ENCODE results near the gene DYNC1LI1.

Gene DYNC1LI1

GRCh38 chr3:32487781-32488473 is 82.7 kb downstream of the DYNC1LI1 start:
- no peak for DNase-seq

GRCh38 chr3:32484436-32484835 is 86.2 kb downstream of the DYNC1LI1 start:
- no peak for DNase-seq

GRCh38 chr3:32483772-32484171 is 86.9 kb downstream of the DYNC1LI1 start:
- no peak for DNase-seq

- no peak for DNase-seq
These were observed 88.0 kb downstream of the DYNC1LI1 start for GRCh38 chr3:32482693-32483092.

- DNase-seq, result no peak
These were observed 88.6 kb downstream of the DYNC1LI1 start for GRCh38 chr3:32481791-32482631.

- DNase-seq, result no peak
These were observed 90.1 kb downstream of the DYNC1LI1 start for GRCh38 chr3:32480604-32481003.

All from NCI-H1092 (cell line).